IMR-90 (cell line): ENCODE measurements around the gene DISC1. TPM values are rescaled to one million over a fixed set of nuclear protein-coding genes. Genes with fewer than 3 reads are reported as not detected.

Experiments
- ATAC-seq: fragments of 200-7000 bp; cut with Tn5 transposase; 2 replicates; pipeline ENCODE4 v1.9.1; 2020; ENCODE audit warnings: low read depth, mild to moderate bottlenecking, moderate library complexity
- BruUV-seq: library from RNA; stranded (reverse); fragments of 400-500 nt; replicated peaks from 2 replicates; lab custom pipeline; 2021; lab: Mats Ljungman, UMichigan
- CTCF ChIA-PET: fragments of 300-600 bp; formaldehyde crosslinking; extraction: SDS; loops from one replicate; lab custom pipeline; 2021; ENCODE audit warnings: antibody characterized with exemption; lab: Yijun Ruan, JAX
- POLR2A ChIA-PET: fragments of 300-600 bp; sonication (Branson Sonifier 250); formaldehyde crosslinking; loops from one replicate; lab custom pipeline; 2022; ENCODE audit warnings: antibody characterized with exemption; ENCODE audit not compliant: unreplicated experiment; lab: Charles Lee
- DNase-seq: peaks from one replicate; pipeline ENCODE4 v3.0.0; 2013
- H2AFZ ChIP-seq: replicated peaks from 2 replicates; pipeline ENCODE3; 2013; ENCODE audit warnings: low read length, mild to moderate bottlenecking; ENCODE audit not compliant: poor library complexity
- H2AK5ac ChIP-seq: 2 replicates; pipeline ENCODE4 v1.6.1; 2013; ENCODE audit warnings: low read depth, low read length, inconsistent platforms
- H2AK9ac ChIP-seq: replicated peaks from 2 replicates; pipeline ENCODE3; 2013; ENCODE audit warnings: mild to moderate bottlenecking, low read depth, low read length, moderate library complexity; ENCODE audit not compliant: poor library complexity
- H2BK120ac ChIP-seq: 2 replicates; pipeline ENCODE4 v1.6.1; 2013; ENCODE audit warnings: low read depth, low read length, inconsistent platforms
- H2BK15ac ChIP-seq: 3 replicates; pipeline ENCODE4 v1.6.1; 2013; ENCODE audit warnings: low read depth, low read length, inconsistent platforms
- H2BK20ac ChIP-seq: 2 replicates; pipeline ENCODE4 v1.6.1; 2013; ENCODE audit warnings: low read depth, mild to moderate bottlenecking, inconsistent platforms, low read length, moderate library complexity
- H2BK5ac ChIP-seq: 2 replicates; pipeline ENCODE4 v1.6.1; 2013; ENCODE audit warnings: mild to moderate bottlenecking, low read depth, low read length, inconsistent platforms; ENCODE audit not compliant: poor library complexity, severe bottlenecking
- H3K14ac ChIP-seq: replicated peaks from 2 replicates; pipeline ENCODE4 v1.6.1; 2013; ENCODE audit warnings: low read depth, low read length, inconsistent platforms
- H3K18ac ChIP-seq: 2 replicates; pipeline ENCODE4 v1.6.1; 2013; ENCODE audit warnings: low read depth, low read length, control low read depth
- H3K23ac ChIP-seq: 2 replicates; pipeline ENCODE4 v1.6.1; 2013; ENCODE audit warnings: low read depth, low read length, inconsistent platforms
- H3K27ac ChIP-seq: 2 replicates; pipeline ENCODE4 v1.5.1; 2013; ENCODE audit warnings: mild to moderate bottlenecking, control low read depth, low read length; ENCODE audit not compliant: insufficient read depth
- H3K27me3 ChIP-seq: 2 replicates; pipeline ENCODE4 v1.6.1; 2013; ENCODE audit warnings: low read length; ENCODE audit not compliant: control insufficient read depth, insufficient read depth
- H3K36me3 ChIP-seq: 2 replicates; pipeline ENCODE4 v1.6.1; 2013; ENCODE audit warnings: low read length, mixed read lengths; ENCODE audit not compliant: control insufficient read depth, insufficient read depth
- H3K4ac ChIP-seq: 2 replicates; pipeline ENCODE4 v1.6.1; 2013; ENCODE audit warnings: low read depth, low read length, inconsistent platforms
- H3K4me1 ChIP-seq: 2 replicates; pipeline ENCODE4 v1.6.1; 2013; ENCODE audit warnings: low read length, mixed read lengths; ENCODE audit not compliant: control insufficient read depth, insufficient read depth
- H3K4me2 ChIP-seq: 2 replicates; pipeline ENCODE4 v1.6.1; 2013; ENCODE audit warnings: low read depth, mild to moderate bottlenecking, control low read depth, low read length, moderate library complexity
- H3K4me3 ChIP-seq: 2 replicates; pipeline ENCODE4 v1.5.1; 2013; ENCODE audit warnings: low read depth, mild to moderate bottlenecking, control low read depth, low read length, moderate library complexity; ENCODE audit not compliant: insufficient read depth
- H3K56ac ChIP-seq: 2 replicates; pipeline ENCODE4 v1.6.1; 2013; ENCODE audit warnings: low read length, inconsistent platforms; ENCODE audit not compliant: insufficient read depth; ENCODE audit errors: extremely low read depth
- H3K79me1 ChIP-seq, 2 experiments: 2 replicates each; pipeline ENCODE4 v1.6.1; 2013; ENCODE audit warnings: low read length in 2 of 2, inconsistent platforms in 1 of 2, low read depth in 1 of 2
- H3K9ac ChIP-seq: 2 replicates; pipeline ENCODE4 v1.6.1; 2013; ENCODE audit warnings: low read depth, low read length, control low read depth
- H3K9me1 ChIP-seq: 2 replicates; pipeline ENCODE4 v1.6.1; 2013; ENCODE audit warnings: low read length, inconsistent platforms; ENCODE audit not compliant: insufficient read depth
- H3K9me3 ChIP-seq: 2 replicates; pipeline ENCODE4 v1.6.1; 2013; ENCODE audit warnings: low read length; ENCODE audit not compliant: control insufficient read depth, insufficient read depth
- H4K20me1 ChIP-seq: 2 replicates; pipeline ENCODE4 v1.6.1; 2013; ENCODE audit warnings: low read length, inconsistent platforms; ENCODE audit not compliant: insufficient read depth
- H4K5ac ChIP-seq: 2 replicates; pipeline ENCODE4 v1.6.1; 2013; ENCODE audit warnings: mild to moderate bottlenecking, low read depth, low read length, control low read depth
- H4K8ac ChIP-seq, 2 experiments: 2 replicates each; pipeline ENCODE4 v1.6.1; 2013; ENCODE audit warnings: low read depth in 2 of 2, low read length in 2 of 2, control low read depth in 1 of 2, inconsistent platforms in 1 of 2
- H4K91ac ChIP-seq: 2 replicates; pipeline ENCODE4 v1.6.1; 2013; ENCODE audit warnings: low read depth, low read length, inconsistent platforms; ENCODE audit not compliant: insufficient read depth
- BHLHE40 ChIP-seq: fragments of 150-350 bp; IDR thresholded peaks from 2 replicates; pipeline ENCODE4 v1.6.1; 2016; ENCODE audit warnings: mild to moderate bottlenecking, low read depth, low read length
- CEBPB ChIP-seq: IDR thresholded peaks from 2 replicates; pipeline ENCODE4 v1.6.1; 2012; ENCODE audit warnings: low read depth, low read length, improper control_type of control experiment
- CHD1 ChIP-seq: IDR thresholded peaks from 2 replicates; pipeline ENCODE4 v1.6.1; 2012; ENCODE audit warnings: low read depth, low read length, improper control_type of control experiment
- MAFK ChIP-seq: IDR thresholded peaks from 2 replicates; pipeline ENCODE4 v1.6.1; 2012; ENCODE audit warnings: low read depth, low read length, improper control_type of control experiment
- MAZ ChIP-seq: IDR thresholded peaks from 2 replicates; pipeline ENCODE4 v1.6.1; 2012; ENCODE audit warnings: low read depth, mild to moderate bottlenecking, low read length, improper control_type of control experiment, moderate library complexity, borderline replicate concordance
- MXI1 ChIP-seq: IDR thresholded peaks from 2 replicates; pipeline ENCODE4 v1.6.1; 2012; ENCODE audit warnings: low read depth, mild to moderate bottlenecking, low read length, moderate library complexity, borderline replicate concordance
- POLR2A ChIP-seq: IDR thresholded peaks from 2 replicates; pipeline ENCODE4 v1.6.1; 2012; ENCODE audit warnings: mild to moderate bottlenecking, low read depth, low read length
- RCOR1 ChIP-seq: IDR thresholded peaks from 2 replicates; pipeline ENCODE4 v1.6.1; 2012; ENCODE audit warnings: mild to moderate bottlenecking, low read length, improper control_type of control experiment; ENCODE audit not compliant: insufficient replicate concordance
- RFX5 ChIP-seq: IDR thresholded peaks from 2 replicates; pipeline ENCODE4 v1.8.0; 2012; ENCODE audit warnings: low read depth, mild to moderate bottlenecking, low read length, moderate library complexity
- SMC3 ChIP-seq: fragments of 150-350 bp; IDR thresholded peaks from 2 replicates; pipeline ENCODE4 v1.6.1; 2016; ENCODE audit warnings: low read depth, mild to moderate bottlenecking, antibody characterized with exemption, low read length, moderate library complexity
- WGBS, 2 experiments: methylation state at CpG; one replicate each; pipeline versions ENCODE4 v1.1.5 to v1.1.7; 2013; ENCODE audit warnings: missing lambda C conversion rate in 2 of 2; ENCODE audit not compliant: insufficient read length in 1 of 2; ENCODE audit errors: extremely low coverage in 2 of 2; 5-methylcytosine and 5-hydroxymethylcytosine counted together
- dilution Hi-C: fragments of 300-500 bp; cut with HindIII; formaldehyde crosslinking; loops from one replicate; pipeline ENCODE4 v1.14.3; 2018; ENCODE audit warnings: low sequenced_read_pairs; ENCODE audit not compliant: unreplicated experiment
- in situ Hi-C: fragments of 300-500 bp; cut with MboI; formaldehyde crosslinking; loops from 3 replicates; pipeline ENCODE4 v1.14.3; 2019; ENCODE audit warnings: low sequenced_read_pairs, inconsistent platforms, mixed read lengths
- intact Hi-C: fragments of 100-400 bp; cut with micrococcal nuclease; formaldehyde crosslinking; loops from 2 replicates; pipeline ENCODE4 v1.10.0; 2022
- polyA plus RNA-seq, 3 experiments: library from polyadenylated mRNA; depleted of rRNA; stranded (reverse); fragments of >200 nt; gene quantifications; 2 replicates each; pipeline ENCODE4 v1.2.3, GENCODE V29; 2012; ENCODE audit warnings: low replicate concordance in 1 of 3
- total RNA-seq: library from RNA; depleted of rRNA; stranded (reverse); fragments of >200 nt; gene quantifications from 2 replicates; pipeline ENCODE4 v1.2.3, GENCODE V29; 2012
- TF ChIP-seq, protein P1 (sequence below): fragments of 150-350 bp; IDR thresholded peaks from 2 replicates; pipeline ENCODE4 v1.6.1; 2017; ENCODE audit warnings: mild to moderate bottlenecking, antibody characterized with exemption, low read length, low read depth
- TF ChIP-seq, protein P2 (sequence below): fragments of 150-350 bp; IDR thresholded peaks from 2 replicates; pipeline ENCODE4 v1.6.1; 2016; ENCODE audit warnings: low read depth, mild to moderate bottlenecking, low read length, moderate library complexity, borderline replicate concordance

DISC1 gene
- total and polyA plus RNA-seq, 2 of the 4 experiments (the other 2 are of a cell fraction) = 2.2 to 7.0 TPM

- POLR2A ChIA-PET = no interaction called here
Measured at GRCh38 chr1:232057896-232058274, 431.3 kb downstream of the DISC1 start.

More at GRCh38 chr1:232057896-232058274, 431.3 kb downstream of the DISC1 start:
- DNase-seq (no peak), ATAC-seq (no peak)
- no peak overlapping the region for H2AK5ac ChIP-seq
- no peaks in the 10 kb centered on the region for H3K27me3 ChIP-seq
- H3K79me1 ChIP-seq = no peaks in the 10 kb centered on the region
- H3K4me3 ChIP-seq = no peak overlapping the region
- H3K9me1 ChIP-seq = 0 out of 2 replicates have a peak, but pooled peaks cover 3% of the 10 kb centered on the region
- no CpG with 5 or more reads among the region's 1 CpG for WGBS, 2 experiments
- no peak overlapping the region for H3K27ac ChIP-seq
- H4K91ac ChIP-seq = no peak overlapping the region
- no peak overlapping the region for H2BK5ac ChIP-seq
- H4K8ac ChIP-seq = no peak overlapping the region
- H3K18ac ChIP-seq = no peak overlapping the region
- H3K9ac ChIP-seq = no peak overlapping the region
- TF ChIP-seq MAFK (no peak), CEBPB (no peak), SMC3 (no peak), CHD1 (no peak), POLR2A (no peak), RFX5 (no peak), BHLHE40 (no peak), MXI1 (no peak), RCOR1 (no peak), MAZ (no peak)
- TF ChIP-seq, protein P1, sequence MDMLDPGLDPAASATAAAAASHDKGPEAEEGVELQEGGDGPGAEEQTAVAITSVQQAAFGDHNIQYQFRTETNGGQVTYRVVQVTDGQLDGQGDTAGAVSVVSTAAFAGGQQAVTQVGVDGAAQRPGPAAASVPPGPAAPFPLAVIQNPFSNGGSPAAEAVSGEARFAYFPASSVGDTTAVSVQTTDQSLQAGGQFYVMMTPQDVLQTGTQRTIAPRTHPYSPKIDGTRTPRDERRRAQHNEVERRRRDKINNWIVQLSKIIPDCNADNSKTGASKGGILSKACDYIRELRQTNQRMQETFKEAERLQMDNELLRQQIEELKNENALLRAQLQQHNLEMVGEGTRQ = no peak
- TF ChIP-seq, protein P2, sequence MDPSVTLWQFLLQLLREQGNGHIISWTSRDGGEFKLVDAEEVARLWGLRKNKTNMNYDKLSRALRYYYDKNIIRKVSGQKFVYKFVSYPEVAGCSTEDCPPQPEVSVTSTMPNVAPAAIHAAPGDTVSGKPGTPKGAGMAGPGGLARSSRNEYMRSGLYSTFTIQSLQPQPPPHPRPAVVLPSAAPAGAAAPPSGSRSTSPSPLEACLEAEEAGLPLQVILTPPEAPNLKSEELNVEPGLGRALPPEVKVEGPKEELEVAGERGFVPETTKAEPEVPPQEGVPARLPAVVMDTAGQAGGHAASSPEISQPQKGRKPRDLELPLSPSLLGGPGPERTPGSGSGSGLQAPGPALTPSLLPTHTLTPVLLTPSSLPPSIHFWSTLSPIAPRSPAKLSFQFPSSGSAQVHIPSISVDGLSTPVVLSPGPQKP = no peak
- no peak overlapping the region for H3K4me2 ChIP-seq
- in situ Hi-C loops (no loop called here), intact Hi-C loops (no loop called here), dilution Hi-C loops (no loop called here)
- H3K14ac ChIP-seq = no peak overlapping the region
- H3K4me1 ChIP-seq = no peaks in the 10 kb centered on the region
- no TSS peak for BruUV-seq
- no peak overlapping the region for H2BK15ac ChIP-seq
- no peak overlapping the region for H3K56ac ChIP-seq
- CTCF ChIA-PET = interaction anchor here (0.6 to 1.0 kb wide), 2 partner anchors 190 to 350 kb away, joined by 3 to 4 read pairs; no protein-coding TSS in a partner anchor
- no peak overlapping the region for H2AK9ac ChIP-seq
- no peak overlapping the region for H2BK20ac ChIP-seq
- H3K4ac ChIP-seq = no peak overlapping the region
- H3K9me3 ChIP-seq = no peaks in the 10 kb centered on the region
- H3K36me3 ChIP-seq = no peaks in the 10 kb centered on the region
- H2AFZ ChIP-seq = no peak overlapping the region
- no peaks in the 10 kb centered on the region for H4K20me1 ChIP-seq
- no peak overlapping the region for H4K5ac ChIP-seq
- H3K23ac ChIP-seq = no peak overlapping the region
- H2BK120ac ChIP-seq = no peak overlapping the region
